Amniotic epithelial cell (primary cell): Measurements from ENCODE around the gene LYPD6B.

ENCODE experiments used
- DNase-seq: peaks from one replicate; pipeline ENCODE4 v3.0.0-alpha.2; 2010; ENCODE audit warnings: low read depth

The LYPD6B gene

DNA sequence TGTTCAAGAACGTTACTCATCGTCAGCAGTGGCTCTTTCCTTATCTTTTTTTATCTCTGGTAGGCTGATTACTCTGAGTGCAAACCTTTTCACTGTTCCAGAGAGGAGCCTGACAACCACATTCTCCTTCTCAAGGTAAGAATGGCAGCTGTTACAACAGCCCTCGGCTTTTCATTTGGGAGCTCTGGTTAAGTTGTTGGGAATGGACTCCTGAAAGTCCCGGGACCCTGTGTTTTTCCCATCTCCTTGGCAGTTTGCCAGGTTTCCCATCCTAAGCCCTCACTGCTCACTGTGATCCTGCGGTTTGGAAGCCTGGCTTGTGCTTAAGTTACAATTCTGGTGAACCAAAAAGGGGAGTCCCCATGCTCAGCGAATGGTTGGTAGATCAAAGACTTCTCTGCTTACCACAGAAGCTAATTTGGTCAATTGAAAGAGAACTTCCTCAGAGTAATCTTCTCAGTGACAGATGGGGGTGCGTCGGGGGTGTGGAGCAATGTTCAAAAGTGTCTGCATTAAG, 122.3 kb downstream of the LYPD6B start:
- peak; percentile 69 for DNase-seq

DNA sequence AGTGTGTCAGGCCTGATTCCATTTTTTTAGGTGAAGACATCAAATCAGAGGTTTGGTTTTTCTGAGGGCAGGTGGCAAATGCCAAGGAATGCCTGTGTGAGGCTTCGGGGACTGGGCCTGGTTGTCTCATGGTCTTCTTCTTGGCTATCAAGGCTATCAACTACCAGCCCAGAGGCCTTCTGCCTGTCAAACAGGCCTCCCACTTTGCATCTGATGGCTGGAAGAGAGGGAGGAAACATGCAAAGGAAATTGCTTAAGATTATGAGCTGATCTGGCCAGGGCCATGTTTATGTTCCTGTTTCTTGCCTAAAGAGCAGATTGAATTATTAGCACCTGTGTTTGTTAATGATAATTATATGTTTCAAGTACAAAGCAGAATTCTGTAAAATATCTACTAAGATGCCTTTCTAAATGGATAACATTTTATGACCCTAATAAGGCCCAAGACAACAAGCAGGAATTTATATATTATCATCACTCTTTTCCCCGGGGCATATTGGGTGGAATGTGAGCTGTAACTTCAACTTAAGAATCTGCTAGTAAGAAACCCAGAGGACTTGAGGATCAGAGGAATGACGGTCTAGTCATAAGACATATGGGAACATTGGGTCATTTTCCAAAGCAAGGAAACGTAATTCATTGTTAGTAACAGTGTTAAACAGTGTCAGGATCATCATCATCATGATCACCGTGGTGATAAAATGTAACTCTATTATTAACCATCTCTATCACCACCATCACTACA, 123.2 kb downstream of the LYPD6B start:
- peak; percentile 21 for DNase-seq

DNA sequence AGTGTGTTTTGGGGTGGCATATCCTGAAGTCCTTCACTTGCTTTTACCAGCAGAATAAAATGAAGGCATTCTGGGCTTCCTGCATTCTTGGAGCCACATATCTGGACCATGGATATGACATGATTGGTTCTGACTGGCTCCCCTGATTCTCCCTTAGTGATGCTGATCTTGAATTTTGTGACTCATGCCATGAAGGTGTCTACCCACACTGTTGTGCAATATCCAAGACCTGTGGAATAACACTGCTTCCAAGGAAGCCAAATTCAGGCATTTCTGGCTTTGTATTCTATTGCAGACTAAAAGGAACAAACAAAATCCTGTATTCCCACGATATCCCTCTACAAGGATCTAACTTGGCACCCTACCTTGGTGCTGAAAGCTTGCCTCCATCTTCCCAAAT, 125.8 kb downstream of the LYPD6B start:
- peak; percentile 48 for DNase-seq

DNA sequence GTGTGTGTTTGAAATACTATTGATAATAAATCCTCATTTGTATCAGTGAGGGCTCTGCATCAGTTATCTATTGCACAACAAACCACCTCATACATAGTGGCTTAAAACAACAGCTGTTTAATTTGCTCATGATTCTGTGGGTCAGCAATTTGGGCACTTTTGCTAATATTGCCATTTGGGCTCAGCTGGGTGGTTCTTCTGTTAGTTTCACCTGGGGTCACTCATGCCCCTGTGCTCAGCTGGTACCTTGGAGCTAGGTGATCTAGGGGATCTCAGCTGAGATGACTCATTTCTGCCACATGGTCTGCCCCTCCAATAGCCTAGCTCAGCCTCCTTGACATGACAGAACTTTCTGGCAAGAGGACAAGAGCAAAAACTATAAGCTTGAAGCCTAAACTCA, 126.3 kb downstream of the LYPD6B start:
- DNase-seq: no peak

DNA sequence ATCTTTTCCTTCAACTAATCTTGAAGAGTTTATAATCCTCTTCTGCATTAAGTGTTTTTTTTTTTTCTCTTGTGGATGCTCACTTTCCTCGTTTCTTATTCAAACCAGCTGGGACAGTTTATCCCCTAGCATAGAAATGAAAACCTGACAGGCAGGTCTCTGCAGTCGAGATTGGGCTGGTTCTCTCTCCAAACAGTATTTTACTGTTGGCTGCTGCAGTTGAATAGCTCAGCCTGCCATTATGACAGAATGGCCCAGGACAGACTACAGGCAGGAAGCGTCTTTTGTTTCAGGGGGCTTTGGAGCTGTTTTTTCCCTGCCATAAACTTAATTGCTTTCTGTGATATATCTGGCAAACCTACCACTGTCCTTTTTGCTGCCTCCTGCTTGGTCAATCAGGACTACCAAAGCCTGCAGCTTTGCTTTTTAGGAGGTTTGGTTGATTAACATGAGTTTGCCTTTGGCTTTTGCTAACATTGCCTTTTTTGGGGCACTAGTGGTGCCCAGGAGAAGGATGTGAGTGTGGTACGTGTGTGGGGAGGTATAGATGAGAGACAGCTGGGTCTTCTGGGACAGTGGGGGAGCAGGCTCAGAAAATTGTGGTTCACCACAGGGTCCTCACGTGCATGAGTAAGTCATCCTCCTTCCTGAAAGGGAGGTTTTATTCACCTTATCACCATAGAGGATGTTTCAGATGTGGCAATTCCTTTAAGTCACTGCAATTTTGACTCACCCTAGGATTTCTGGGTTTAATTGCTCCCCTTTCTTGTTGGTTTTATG, 128.7 kb downstream of the LYPD6B start:
- DNase-seq: peak; percentile 71

DNA sequence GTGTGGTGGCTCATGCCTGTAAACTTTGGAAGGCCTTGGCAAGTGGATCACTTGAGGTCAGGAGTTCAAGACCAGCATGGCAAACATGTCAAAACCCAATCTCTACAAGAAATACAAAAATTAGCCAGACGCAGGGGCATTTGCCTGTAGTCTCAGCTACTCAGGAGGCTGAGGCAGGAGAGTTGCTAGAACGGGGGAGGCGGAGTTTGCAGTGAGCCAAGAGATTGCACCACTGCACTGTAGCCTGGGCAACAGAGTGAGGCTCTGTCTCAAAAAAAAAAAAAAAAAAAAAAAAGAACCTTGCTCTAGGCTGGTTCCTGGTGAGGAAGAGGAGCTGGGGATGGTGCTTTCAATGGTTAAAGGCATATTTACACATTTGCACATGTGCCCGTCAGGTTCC, 129.4 kb downstream of the LYPD6B start:
- peak; percentile 38 for DNase-seq

DNA sequence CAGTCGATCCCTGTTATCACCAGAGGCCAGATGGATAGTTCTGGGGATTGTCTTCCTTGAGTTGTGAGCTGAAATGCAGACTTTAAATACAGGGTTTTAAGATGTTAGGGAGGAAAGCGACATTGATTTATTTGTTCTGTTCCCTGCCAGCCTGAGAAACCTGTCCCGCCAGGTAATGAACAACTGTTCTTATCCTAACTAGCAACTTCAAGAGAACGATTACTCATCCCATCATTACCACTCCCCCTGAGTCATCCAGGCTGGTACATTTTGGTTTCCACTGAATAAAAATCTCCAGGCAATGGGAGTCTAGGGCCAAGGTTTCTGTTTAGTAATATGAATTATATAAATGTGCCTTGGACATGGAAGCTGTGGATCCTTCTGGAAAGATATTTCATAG, 131.2 kb downstream of the LYPD6B start:
- DNase-seq: peak; percentile 43

DNA sequence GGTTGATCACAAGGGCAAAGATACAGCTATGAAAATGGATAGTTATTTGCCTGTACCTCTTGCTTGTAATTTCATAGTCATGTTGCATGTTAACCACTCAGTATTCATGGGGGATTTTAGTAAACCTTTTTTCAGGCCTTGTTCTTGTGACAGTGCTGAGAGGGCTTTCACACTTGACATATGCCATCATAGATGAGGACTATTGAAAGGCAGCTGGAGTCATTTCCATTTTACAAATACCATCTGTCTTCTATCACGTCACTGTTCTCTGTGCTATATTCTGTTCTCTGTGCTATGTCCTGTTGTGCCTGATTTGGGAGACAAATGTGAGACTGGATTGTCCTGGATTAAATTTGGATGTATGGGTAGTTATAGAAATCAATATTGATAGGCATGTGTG, 131.7 kb downstream of the LYPD6B start:
- no peak for DNase-seq

DNA sequence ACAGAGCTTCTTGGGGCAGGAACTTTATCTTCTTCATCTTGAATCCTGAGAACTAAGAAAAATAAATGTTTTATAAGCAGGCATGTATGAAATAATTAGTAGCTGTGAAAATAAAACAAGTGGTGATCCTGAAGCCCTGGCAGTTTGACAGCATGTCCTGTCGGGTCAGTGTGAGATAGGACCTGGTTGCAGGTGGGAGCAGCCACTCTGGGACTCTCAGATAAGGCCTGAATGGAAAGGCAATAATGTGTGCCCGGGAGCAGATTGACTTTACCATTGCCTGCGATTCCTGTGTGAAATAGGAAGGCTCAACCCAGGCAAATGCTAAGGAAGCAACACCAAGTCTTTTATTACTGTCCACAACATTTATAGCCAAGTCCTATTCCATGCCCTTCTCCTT, 132.4 kb downstream of the LYPD6B start:
- no peak for DNase-seq

DNA sequence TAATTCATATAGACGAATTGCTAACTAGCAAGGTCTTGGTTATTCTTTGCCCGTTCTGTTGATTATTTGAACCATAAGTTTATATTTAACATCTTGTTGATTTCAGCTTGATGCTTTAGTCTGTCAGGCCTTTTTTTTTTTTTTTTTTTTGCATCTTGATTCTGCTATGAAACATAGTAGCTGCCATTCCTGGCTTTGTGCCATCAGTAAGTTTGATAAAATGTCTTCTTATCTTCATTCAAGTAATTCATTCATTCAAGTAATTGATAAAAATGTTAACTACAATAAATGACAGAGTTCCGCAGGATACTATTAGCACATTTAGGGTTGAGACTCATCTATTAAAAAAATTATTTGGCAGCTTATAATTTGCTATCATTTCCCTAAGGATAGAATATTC, 134.7 kb downstream of the LYPD6B start:
- no peak for DNase-seq

DNA sequence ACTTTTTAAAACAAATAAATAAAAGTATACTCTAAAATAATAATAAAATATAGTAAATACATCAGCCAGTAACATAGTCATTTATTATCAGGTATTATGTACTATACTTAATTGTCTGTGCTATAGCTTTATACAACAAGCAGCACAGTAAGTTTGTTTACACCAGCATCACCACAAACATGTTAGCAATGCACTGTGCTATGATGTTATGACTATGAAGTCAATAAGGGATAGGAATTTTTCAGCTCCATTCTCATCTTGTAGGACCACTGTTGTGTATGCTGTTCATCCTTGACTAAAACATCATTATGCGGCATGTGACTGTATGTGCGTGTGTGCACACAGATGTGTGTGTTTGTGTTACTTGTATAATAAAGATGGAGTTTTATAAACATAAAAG, 137.5 kb downstream of the LYPD6B start:
- DNase-seq: peak; percentile 48

DNA sequence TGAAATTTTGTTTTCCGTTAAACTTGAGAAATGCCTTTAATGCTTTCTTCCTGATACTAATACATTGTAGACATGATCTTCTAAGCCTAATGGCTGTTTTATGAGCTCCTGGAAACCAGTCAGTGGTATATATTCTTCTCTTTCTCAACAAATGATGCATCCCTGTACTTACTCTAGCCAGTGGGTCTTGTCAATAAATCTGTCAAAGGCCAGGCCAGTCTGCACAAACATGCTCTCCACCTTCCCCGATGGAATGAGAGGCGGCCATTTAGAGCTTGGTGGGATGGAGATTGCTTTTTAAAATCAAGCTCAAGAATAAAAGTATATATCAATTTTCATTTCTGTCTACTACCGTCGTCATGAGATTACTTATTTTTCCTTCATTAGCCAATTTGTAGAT, 140.1 kb downstream of the LYPD6B start:
- no peak for DNase-seq

DNA sequence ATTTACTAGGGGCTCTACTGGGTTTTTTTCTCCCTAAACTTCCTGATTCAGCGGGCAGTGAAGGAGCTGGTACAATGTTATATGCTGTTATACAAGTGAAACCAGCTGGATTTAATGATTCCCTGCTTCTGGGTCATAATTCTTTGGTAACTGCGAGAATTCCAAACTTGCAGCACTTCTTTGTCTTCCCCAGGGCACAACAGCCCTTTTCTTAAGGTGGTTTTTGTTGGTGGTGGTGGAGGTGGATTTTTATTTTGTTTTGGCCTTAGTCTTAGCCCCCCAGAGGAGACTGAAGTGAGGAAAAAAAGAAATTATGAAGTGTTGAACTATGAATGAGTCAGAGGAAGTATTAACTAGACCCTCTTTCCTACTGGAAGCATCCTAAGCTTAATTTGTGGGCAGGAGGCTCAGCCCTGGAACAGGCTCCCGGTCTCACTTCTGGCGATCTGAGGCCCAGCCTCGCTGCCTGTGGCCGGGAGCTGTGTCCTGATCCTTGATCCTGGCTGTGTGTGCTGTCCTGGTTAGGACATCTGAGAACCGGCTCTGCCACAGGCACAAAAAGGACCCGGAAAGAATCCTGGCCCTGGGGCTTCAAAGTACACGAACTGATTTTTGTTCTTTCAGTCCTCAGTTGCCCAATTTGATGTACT, 141.9 kb downstream of the LYPD6B start:
- no peak for DNase-seq

DNA sequence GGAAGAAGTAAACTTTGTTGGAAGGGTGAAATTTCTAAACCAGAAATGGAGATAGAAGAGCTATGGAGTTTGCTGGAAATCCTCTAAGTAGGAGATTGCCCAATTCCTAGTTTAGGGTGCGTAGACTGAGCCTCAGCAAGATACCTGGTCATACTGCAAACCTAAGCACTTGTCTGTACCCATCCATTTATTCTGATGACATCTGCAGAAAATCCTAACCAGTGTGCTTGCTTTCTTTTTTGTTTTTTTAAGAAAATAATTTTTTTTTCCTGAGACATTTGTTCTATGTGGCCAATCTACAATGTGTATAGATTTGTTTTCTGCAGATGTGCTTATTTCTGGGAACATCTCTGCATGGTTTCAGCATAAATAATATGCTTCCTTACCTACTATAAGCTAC, 144.7 kb downstream of the LYPD6B start:
- no peak for DNase-seq

DNA sequence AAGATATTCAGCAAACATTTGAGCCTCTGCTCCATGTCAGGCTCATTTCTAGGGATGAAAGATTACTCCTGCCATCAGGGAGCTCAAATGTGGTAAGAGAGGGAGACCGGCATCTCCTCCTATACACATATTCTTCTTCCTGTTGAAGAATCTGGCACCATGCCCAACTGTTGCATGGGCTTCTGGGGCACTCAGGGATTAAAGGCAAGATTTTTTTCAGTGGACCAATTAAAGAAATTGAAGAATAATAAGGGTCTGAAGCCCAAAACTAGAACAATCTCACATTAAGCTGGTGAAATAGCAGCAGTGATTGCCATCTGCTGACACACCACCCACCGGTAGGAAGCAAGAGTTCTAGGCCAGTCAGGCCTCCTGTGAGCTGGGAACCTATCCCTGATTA, 146.5 kb downstream of the LYPD6B start:
- peak; percentile 19 for DNase-seq

DNA sequence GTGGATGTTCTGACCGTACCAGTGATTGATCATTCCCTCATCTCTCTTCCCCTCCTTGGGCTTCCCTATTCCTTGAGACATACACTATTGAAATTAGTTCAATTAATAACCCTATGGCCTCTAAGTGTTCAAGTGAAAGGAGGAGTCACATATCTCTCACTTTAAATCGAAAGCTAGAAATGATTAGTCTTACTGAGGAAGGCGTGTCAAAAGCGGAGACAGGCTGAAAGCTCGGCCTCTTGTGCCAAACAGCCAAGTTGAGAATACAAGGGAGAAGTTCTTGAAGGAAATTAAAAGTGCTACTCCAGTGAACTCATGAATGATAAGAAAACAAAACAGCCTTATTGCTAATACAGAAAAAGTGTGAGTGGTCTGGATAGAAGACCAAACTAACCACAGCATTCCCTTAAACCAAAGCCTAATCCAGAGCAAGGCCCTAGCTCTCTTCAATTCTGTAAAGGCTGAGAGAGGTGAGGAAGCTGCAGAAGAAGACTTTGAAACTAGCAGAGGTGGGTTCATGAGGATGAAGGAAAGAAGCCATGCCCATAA, 147.5 kb downstream of the LYPD6B start:
- peak; percentile 15 for DNase-seq

DNA sequence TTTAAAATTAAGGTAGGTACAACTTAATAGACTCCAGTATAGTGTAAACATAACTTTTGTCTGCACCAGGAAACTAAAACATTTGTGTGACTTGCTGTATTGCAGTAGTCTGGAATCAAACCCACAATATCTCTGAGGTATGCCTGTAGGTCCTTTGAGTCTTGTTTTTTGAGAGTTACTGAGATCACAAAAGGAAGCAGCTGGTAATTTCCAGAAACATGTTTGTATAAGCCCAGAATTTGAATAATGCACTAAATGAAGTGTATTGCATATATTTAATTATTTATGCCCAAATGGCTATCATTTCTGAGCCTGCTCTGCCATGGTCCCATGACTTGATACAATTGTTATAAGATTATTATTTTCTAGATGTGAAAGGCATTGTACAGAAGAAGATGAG, 148.6 kb downstream of the LYPD6B start:
- no peak for DNase-seq

DNA sequence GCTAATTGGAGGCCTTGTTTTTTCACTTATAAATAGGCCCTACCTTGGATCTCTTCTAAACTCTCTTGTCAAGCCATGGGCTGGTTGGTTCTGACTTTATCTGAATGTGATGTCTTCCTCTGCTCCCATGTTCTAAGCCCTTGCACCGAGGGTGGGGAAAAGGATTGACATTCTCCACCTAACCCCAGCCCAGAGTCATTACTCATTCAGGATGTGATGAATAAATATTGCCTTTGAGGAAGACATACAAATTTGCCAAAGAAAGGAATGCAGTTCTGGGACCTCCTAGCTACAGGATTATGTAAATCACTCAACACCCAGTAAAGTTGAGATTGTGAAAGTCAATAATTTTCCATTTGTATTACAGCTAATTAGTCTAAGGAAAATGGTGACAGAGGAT, 149.8 kb downstream of the LYPD6B start:
- no peak for DNase-seq

DNA sequence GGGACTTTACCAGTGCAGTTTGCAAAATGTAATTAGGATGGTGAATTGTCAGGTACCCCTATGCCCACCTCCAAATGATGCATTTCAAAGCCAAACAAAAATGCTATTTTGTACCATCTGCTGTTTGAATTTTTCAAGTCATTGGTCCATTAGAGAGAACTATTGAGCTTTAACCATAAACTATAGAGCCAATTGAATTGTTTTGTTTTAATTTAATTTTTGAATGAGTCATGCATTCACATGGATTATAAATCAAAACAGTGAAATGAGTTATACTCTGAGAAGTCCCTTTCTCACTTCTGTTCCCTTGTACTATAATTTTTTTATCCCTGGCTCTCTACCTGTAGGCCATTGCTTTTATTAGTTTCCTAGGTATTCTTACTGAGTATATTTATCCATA, 151.3 kb downstream of the LYPD6B start:
- DNase-seq: no peak

DNA sequence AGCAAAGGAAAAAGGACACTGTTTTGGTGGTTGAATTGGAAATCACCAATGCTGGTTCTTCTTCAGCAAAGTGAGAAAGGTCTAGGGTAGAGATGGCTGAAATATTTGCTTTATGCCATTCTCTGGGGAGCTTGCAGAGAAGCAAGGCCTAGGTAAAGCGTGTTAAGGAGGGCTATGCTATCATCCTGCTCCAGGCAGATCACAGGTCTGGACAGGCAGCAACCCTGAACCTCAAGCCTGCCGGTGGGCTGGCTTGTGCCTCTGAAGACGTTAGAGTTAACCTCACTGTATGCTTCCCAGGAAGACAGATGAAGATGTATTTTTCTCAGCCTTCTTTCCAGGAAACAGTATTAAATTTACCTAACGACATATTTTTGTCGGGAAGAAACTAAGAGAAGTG, 153.4 kb downstream of the LYPD6B start:
- DNase-seq: no peak

DNA sequence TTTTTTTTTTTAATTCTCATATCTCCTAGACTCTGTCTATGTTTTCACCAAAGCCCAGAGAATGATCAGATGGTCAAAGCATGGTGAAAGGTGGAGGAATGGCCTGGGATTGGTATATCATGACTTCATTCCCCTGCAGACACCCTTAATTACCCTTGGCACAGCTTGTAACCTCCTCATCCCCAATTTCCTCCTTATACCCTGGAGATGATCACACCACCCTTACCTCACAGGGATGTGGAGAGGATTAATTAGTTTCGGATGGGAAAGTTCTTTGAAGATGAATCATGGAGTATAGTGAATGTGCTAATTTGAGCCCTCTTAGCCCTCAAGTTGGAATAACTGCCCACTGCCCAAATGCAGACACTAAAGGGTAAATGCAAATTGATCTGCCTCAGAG, 153.9 kb downstream of the LYPD6B start:
- DNase-seq: no peak

DNA sequence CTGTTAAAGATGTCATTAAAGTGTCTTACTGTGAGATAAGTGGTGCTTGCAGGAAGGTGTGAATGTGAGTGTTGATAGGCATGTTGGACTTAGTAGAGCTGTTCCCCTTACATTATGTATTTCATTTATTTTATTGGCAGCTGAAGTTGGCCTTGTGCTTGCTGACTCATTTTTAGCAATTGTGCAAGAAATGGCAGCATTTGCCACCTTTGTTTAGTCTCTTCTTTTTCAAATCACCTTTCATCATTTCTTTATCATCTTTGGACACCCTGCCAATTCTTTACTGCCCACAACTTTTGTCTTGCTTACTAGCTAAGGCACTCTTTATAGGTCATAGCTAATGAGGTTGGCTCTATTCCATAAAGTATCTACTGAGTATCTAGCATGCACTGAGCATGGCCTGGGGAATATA, 161.6 kb downstream of the LYPD6B start:
- peak; percentile 54 for DNase-seq

DNA sequence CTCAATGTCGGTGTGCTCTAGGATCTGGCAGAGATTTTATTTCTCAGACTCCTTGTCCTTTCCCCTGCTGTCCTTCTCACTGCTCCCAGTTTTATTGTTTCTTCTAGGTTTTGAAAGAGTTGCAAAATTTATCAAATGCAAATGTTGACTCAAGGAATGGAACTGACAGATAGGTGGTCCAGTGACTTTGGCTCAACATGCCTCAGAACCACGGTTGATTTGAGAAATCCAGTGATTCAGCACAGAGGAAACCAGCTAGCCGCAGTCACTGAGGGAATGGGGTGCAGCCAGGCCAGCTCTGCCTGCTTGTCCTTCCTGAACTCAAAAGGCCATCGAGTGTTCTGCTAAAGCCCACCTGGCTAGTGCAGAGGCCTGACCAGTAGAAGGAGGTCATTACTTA, 166.2 kb downstream of the LYPD6B start:
- peak; percentile 24 for DNase-seq
